GM12878 (cell line): ENCODE results near the gene CDYL. TPM values are rescaled to one million over a fixed set of nuclear protein-coding genes. Genes with fewer than 3 reads are reported as not detected.

ENCODE experiments used
- ATAC-seq: fragments of 200-7000 bp; cut with Tn5 transposase; 3 replicates; pipeline ENCODE4 v1.9.1; 2020; ENCODE audit warnings: mild to moderate bottlenecking, moderate library complexity
- BruUV-seq: library from RNA; stranded (reverse); fragments of 400-500 nt; replicated peaks from 2 replicates; lab custom pipeline; 2021; lab: Mats Ljungman, UMichigan
- CTCF ChIA-PET: fragments of 300-600 bp; sonication (Branson Sonifier 250); formaldehyde crosslinking; extraction: SDS; loops from one replicate; lab custom pipeline; 2021; ENCODE audit warnings: inconsistent platforms; lab: Yijun Ruan, JAX
- POLR2A ChIA-PET: fragments of 350-600 bp; formaldehyde crosslinking; extraction: SDS; loops from one replicate; lab custom pipeline; 2021; ENCODE audit warnings: inconsistent platforms; lab: Charles Lee
- RAD21 ChIA-PET: fragments of 300-600 bp; sonication (Branson Sonifier 250); formaldehyde crosslinking; loops from one replicate; lab custom pipeline; 2023; ENCODE audit warnings: antibody characterized with exemption; ENCODE audit not compliant: unreplicated experiment; lab: Charles Lee
- SMC1A ChIA-PET: fragments of 300-600 bp; sonication (Branson Sonifier 250); formaldehyde crosslinking; loops from one replicate; lab custom pipeline; 2023; ENCODE audit not compliant: unreplicated experiment, uncharacterized antibody; lab: Charles Lee
- DNase-seq: peaks from one replicate; pipeline ENCODE4 v3.0.0-alpha.2; 2011; ENCODE audit warnings: low read depth, low spot score
- FAIRE-seq: peaks from 3 replicates; lab custom pipeline; 2011; peaks lifted over from hg19 to GRCh38; lab: Jason Lieb, UNC
- H2AFZ ChIP-seq: 2 replicates; pipeline ENCODE4 v1.6.0; 2011; ENCODE audit warnings: low read depth, low read length, control low read depth; ENCODE audit not compliant: control insufficient read depth
- H3K27ac ChIP-seq: 2 replicates; pipeline ENCODE4 v1.5.1; 2011; ENCODE audit warnings: control low read depth; ENCODE audit not compliant: control insufficient read depth, insufficient read depth
- H3K27me3 ChIP-seq, 2 experiments: replicated peaks in 1 of 2; 2 replicates each; pipeline versions ENCODE4 v1.6.0 to v1.6.1; 2011; ENCODE audit warnings: low read length in 1 of 2; ENCODE audit not compliant: control insufficient read depth in 2 of 2, insufficient read depth in 2 of 2
- H3K36me3 ChIP-seq, 2 experiments: 2 replicates each; pipeline ENCODE4 v1.5.1; 2011; ENCODE audit warnings: low read length in 1 of 2; ENCODE audit not compliant: control insufficient read depth in 2 of 2, insufficient read depth in 2 of 2
- H3K4me1 ChIP-seq: 2 replicates; pipeline ENCODE4 v1.6.1; 2011; ENCODE audit warnings: mild to moderate bottlenecking, low read length, moderate library complexity, mixed read lengths; ENCODE audit not compliant: control insufficient read depth, insufficient read depth
- H3K4me2 ChIP-seq: 2 replicates; pipeline ENCODE4 v1.6.0; 2011; ENCODE audit warnings: control low read depth; ENCODE audit not compliant: control insufficient read depth, insufficient read depth
- H3K4me3 ChIP-seq: fragments of 200-600 bp; sonication (generic); 2 replicates; pipeline ENCODE4 v1.5.1; 2016
- H3K79me2 ChIP-seq: 2 replicates; pipeline ENCODE4 v1.6.0; 2011; ENCODE audit warnings: low read length; ENCODE audit not compliant: control insufficient read depth, insufficient read depth
- H3K9ac ChIP-seq: 2 replicates; pipeline ENCODE4 v1.8.0; 2011; ENCODE audit warnings: low read length, control low read depth, mixed read lengths; ENCODE audit not compliant: control insufficient read depth, insufficient read depth
- H3K9me3 ChIP-seq: replicated peaks from 3 replicates; pipeline ENCODE4 v1.5.1; 2011; ENCODE audit warnings: mild to moderate bottlenecking, low read length; ENCODE audit not compliant: control insufficient read depth, insufficient read depth
- H4K20me1 ChIP-seq: 2 replicates; pipeline ENCODE4 v1.6.0; 2011; ENCODE audit not compliant: control insufficient read depth, insufficient read depth
- BACH1 ChIP-seq: fragments of 450-650 bp; IDR thresholded peaks from 2 replicates; pipeline ENCODE4 v1.6.1; 2017; ENCODE audit warnings: mild to moderate bottlenecking, borderline replicate concordance
- ESRRA ChIP-seq: IDR thresholded peaks from 2 replicates; pipeline ENCODE4 v1.6.1; 2012; ENCODE audit warnings: mild to moderate bottlenecking, low read length, improper control_type of control experiment
- MXI1 ChIP-seq: fragments of 150-350 bp; IDR thresholded peaks from 2 replicates; pipeline ENCODE4 v1.6.1; 2011; ENCODE audit warnings: low read depth, mild to moderate bottlenecking, inconsistent platforms, low read length, improper control_type of control experiment
- RELA ChIP-seq: fragments of 450-650 bp; IDR thresholded peaks from 2 replicates; pipeline ENCODE4 v1.8.0; 2014; ENCODE audit warnings: borderline replicate concordance; ENCODE audit not compliant: partially characterized antibody
- SREBF2 ChIP-seq: IDR thresholded peaks from 2 replicates; pipeline ENCODE4 v1.6.1; 2012; ENCODE audit warnings: mild to moderate bottlenecking, low read length
- ZNF24 ChIP-seq: fragments of 450-650 bp; IDR thresholded peaks from 2 replicates; pipeline ENCODE4 v1.6.1; 2017; ENCODE audit warnings: antibody characterized with exemption, mild to moderate bottlenecking
- WGBS: methylation state at CpG from one replicate; pipeline ENCODE4 v1.1.6; 2016; ENCODE audit warnings: low lambda C conversion rate; ENCODE audit not compliant: insufficient replicate concordance, insufficient coverage; ENCODE audit errors: missing lambda C conversion rate; 5-methylcytosine and 5-hydroxymethylcytosine counted together
- in situ Hi-C: fragments of 300-500 bp; cut with MboI; formaldehyde crosslinking; loops from 9 replicates; pipeline ENCODE4 v1.14.3; 2018; ENCODE audit warnings: mixed read lengths
- intact Hi-C: fragments of 100-400 bp; cut with micrococcal nuclease; formaldehyde crosslinking; loops from one replicate; pipeline ENCODE4 v1.14.2; 2022; ENCODE audit not compliant: unreplicated experiment
- polyA plus RNA-seq, 11 experiments: library from polyadenylated mRNA; depleted of rRNA in 4 of 11; unstranded in 6 of 11; stranded (reverse) in 5 of 11; fragments of >200 nt; fragmentation: Nextera tagmentation in 4 of 11; fragmentation: Illumina TruSeq in 1 of 11; extraction: Ambion mirVana in 4 of 11; extraction: Trizol in 1 of 11; gene quantifications; 1 replicate in 1 of 11; 2 replicates in 10 of 11; pipeline versions ENCODE4 v1.2.1 to v1.2.3, GENCODE V29; 2011 to 2016; ENCODE audit warnings: inconsistent platforms in 2 of 11, missing spikeins in 2 of 11, low read depth in 1 of 11
- total RNA-seq, 4 experiments: library from RNA; depleted of rRNA in 3 of 4; stranded (reverse); fragments of >200 nt in 3 of 4; fragmentation: Illumina TruSeq in 1 of 4; extraction: Trizol in 1 of 4; gene quantifications; 2 replicates each; pipeline versions ENCODE4 v1.2.1 to v1.2.3, GENCODE V29; 2013 to 2021
- TF ChIP-seq, protein P1 (sequence below): fragments of 450-650 bp; IDR thresholded peaks from 2 replicates; pipeline ENCODE4 v1.6.1; 2017; ENCODE audit warnings: mild to moderate bottlenecking, low read depth, inconsistent platforms; ENCODE audit not compliant: poor library complexity, severe bottlenecking

CDYL gene
- total and polyA plus RNA-seq, 10 of the 15 experiments (the other 5 are each of a cell fraction or from before 2014, with no cell fraction given): 9.3 to 61.2 (median 28.5) TPM

DNA sequence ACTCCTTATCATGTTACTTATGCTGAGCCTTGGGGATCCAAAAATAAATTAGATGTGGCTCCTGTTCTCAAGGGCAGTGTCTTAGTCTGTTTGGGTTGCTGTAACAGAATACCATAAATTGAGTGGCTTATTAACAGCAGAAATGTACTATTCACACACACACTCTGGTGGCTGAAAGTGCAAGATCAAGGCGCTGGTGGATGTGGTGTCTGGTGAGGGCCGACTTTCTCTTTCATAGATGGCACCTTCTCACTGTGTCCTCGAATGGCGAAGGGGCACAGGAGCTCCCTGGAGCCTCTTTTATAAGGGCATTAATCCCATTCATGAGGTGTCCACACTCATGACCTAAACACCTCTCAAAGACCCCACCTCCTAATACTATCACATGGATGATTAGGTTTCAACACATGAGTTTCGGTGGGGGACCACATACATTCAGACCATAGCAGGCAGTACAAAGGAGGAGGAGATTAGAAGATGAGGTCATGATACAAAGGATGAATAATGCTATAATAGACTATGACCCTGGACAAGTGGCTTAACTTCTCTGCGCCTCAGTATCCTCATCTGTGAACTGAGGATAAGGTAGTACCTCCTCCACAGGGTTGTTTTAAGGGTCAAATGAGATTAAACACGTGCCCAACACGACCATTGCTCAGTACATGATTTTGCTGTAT lies 193.5 kb downstream of the CDYL start:
- Histone ChIP-seq H3K9me3 (no peaks in the 10 kb centered on the region), H3K36me3 (no peaks in the 10 kb centered on the region), H3K4me2 (no peak overlapping the region), H3K4me3 (no peak overlapping the region), H3K4me1 (no peaks in the 10 kb centered on the region), H3K9ac (no peak overlapping the region), H4K20me1 (no peaks in the 10 kb centered on the region), H2AFZ (no peak overlapping the region), H3K27ac (no peak overlapping the region), H3K27me3 (peaks cover 0 to 2% of the 10 kb centered on the region in 2 experiments; a peak in 1 of 4 replicates), H3K79me2 (no peaks in the 10 kb centered on the region)
- ChIA-PET SMC1A (no interaction called here), POLR2A (no interaction called here), CTCF (interaction anchor here (0.6 kb wide), 2 partner anchors 218 to 742 kb away, joined by 3 read pairs; no protein-coding TSS in a partner anchor), RAD21 (no interaction called here)
- BruUV-seq: no TSS peak
- no peak for DNase-seq
- intact Hi-C loops (no loop called here), in situ Hi-C loops (no loop called here)
- ATAC-seq: peak; percentile 47; the same call in 2 of the 3 replicates
- peak; percentile 44 for FAIRE-seq
- TF ChIP-seq ESRRA (no peak), MXI1 (no peak), BACH1 (no peak), RELA (no peak), SREBF2 (no peak), ZNF24 (no peak)
- TF ChIP-seq, protein P1, sequence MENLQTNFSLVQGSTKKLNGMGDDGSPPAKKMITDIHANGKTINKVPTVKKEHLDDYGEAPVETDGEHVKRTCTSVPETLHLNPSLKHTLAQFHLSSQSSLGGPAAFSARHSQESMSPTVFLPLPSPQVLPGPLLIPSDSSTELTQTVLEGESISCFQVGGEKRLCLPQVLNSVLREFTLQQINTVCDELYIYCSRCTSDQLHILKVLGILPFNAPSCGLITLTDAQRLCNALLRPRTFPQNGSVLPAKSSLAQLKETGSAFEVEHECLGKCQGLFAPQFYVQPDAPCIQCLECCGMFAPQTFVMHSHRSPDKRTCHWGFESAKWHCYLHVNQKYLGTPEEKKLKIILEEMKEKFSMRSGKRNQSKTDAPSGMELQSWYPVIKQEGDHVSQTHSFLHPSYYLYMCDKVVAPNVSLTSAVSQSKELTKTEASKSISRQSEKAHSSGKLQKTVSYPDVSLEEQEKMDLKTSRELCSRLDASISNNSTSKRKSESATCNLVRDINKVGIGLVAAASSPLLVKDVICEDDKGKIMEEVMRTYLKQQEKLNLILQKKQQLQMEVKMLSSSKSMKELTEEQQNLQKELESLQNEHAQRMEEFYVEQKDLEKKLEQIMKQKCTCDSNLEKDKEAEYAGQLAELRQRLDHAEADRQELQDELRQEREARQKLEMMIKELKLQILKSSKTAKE: no peak
- WGBS: 28% methylated on average over 8 of the region's 8 CpGs
